SK-N-SH treated with all-trans-retinoic acid at 6 μM for 48 hours (cell line): ENCODE data around the gene BTK.

Experiments
- ARNTL ChIP-seq: fragments of 450-650 bp; formaldehyde crosslinking; IDR thresholded peaks from 2 replicates; pipeline ENCODE4 v1.5.0; 2020; ENCODE audit warnings: low read depth, mild to moderate bottlenecking, moderate library complexity, borderline replicate concordance
- CSDC2 ChIP-seq: fragments of 250-450 bp; sonication (Bioruptor Pico); IDR thresholded peaks from 2 replicates; pipeline ENCODE4 v1.5.0; 2020; ENCODE audit warnings: mild to moderate bottlenecking, moderate library complexity
- ESRRG ChIP-seq: fragments of 250-450 bp; sonication (Bioruptor Pico); IDR thresholded peaks from 2 replicates; pipeline ENCODE4 v1.6.1; 2021; ENCODE audit warnings: mild to moderate bottlenecking
- GLIS3 ChIP-seq: fragments of 250-450 bp; sonication (Bioruptor Pico); IDR thresholded peaks from 2 replicates; pipeline ENCODE4 v1.5.0; 2020; ENCODE audit warnings: mild to moderate bottlenecking, moderate library complexity
- OSR1 ChIP-seq: fragments of 250-450 bp; sonication (Bioruptor Pico); IDR thresholded peaks from 2 replicates; pipeline ENCODE4 v1.8.0; 2022; ENCODE audit warnings: moderate library complexity, mild to moderate bottlenecking, inconsistent platforms
- SNAI2 ChIP-seq: fragments of 250-450 bp; sonication (Bioruptor Pico); IDR thresholded peaks from 2 replicates; pipeline ENCODE4 v1.5.0; 2020; ENCODE audit warnings: mild to moderate bottlenecking, moderate library complexity
- TOX ChIP-seq: fragments of 250-450 bp; sonication (Bioruptor Pico); IDR thresholded peaks from 2 replicates; pipeline ENCODE4 v1.8.0; 2021; ENCODE audit warnings: mild to moderate bottlenecking, moderate library complexity, borderline replicate concordance
- ZFP3 ChIP-seq: fragments of 250-450 bp; sonication (Bioruptor Pico); IDR thresholded peaks from 2 replicates; pipeline ENCODE4 v1.5.0; 2020; ENCODE audit warnings: mild to moderate bottlenecking, moderate library complexity
- ZFP30 ChIP-seq: fragments of 450-650 bp; formaldehyde crosslinking; IDR thresholded peaks from 2 replicates; pipeline ENCODE4 v1.5.0; 2022; ENCODE audit warnings: mild to moderate bottlenecking, moderate library complexity
- TF ChIP-seq, protein P1 (sequence below): fragments of 250-450 bp; sonication (Bioruptor Pico); IDR thresholded peaks from 2 replicates; pipeline ENCODE4 v1.8.0; 2020; ENCODE audit warnings: mild to moderate bottlenecking, moderate library complexity, borderline replicate concordance
- TF ChIP-seq, protein P2 (sequence below): fragments of 250-450 bp; sonication (Bioruptor Pico); IDR thresholded peaks from 2 replicates; pipeline ENCODE4 v1.5.0; 2020; ENCODE audit warnings: mild to moderate bottlenecking, moderate library complexity

GRCh38 chrX:101410461-101410860 lies 24.5 kb upstream of the BTK start:
- TF ChIP-seq TOX (CRISPR knock-in tag) (no peak), SNAI2 (CRISPR knock-in tag) (no peak), ZFP3 (CRISPR knock-in tag) (no peak), ESRRG (CRISPR knock-in tag) (no peak), CSDC2 (no peak), ARNTL (no peak), OSR1 (CRISPR knock-in tag) (no peak), GLIS3 (no peak), ZFP30 (CRISPR knock-in tag) (no peak)
- TF ChIP-seq, protein P1, sequence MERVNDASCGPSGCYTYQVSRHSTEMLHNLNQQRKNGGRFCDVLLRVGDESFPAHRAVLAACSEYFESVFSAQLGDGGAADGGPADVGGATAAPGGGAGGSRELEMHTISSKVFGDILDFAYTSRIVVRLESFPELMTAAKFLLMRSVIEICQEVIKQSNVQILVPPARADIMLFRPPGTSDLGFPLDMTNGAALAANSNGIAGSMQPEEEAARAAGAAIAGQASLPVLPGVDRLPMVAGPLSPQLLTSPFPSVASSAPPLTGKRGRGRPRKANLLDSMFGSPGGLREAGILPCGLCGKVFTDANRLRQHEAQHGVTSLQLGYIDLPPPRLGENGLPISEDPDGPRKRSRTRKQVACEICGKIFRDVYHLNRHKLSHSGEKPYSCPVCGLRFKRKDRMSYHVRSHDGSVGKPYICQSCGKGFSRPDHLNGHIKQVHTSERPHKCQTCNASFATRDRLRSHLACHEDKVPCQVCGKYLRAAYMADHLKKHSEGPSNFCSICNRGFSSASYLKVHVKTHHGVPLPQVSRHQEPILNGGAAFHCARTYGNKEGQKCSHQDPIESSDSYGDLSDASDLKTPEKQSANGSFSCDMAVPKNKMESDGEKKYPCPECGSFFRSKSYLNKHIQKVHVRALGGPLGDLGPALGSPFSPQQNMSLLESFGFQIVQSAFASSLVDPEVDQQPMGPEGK (CRISPR knock-in tag), result no peak
- TF ChIP-seq, protein P2, sequence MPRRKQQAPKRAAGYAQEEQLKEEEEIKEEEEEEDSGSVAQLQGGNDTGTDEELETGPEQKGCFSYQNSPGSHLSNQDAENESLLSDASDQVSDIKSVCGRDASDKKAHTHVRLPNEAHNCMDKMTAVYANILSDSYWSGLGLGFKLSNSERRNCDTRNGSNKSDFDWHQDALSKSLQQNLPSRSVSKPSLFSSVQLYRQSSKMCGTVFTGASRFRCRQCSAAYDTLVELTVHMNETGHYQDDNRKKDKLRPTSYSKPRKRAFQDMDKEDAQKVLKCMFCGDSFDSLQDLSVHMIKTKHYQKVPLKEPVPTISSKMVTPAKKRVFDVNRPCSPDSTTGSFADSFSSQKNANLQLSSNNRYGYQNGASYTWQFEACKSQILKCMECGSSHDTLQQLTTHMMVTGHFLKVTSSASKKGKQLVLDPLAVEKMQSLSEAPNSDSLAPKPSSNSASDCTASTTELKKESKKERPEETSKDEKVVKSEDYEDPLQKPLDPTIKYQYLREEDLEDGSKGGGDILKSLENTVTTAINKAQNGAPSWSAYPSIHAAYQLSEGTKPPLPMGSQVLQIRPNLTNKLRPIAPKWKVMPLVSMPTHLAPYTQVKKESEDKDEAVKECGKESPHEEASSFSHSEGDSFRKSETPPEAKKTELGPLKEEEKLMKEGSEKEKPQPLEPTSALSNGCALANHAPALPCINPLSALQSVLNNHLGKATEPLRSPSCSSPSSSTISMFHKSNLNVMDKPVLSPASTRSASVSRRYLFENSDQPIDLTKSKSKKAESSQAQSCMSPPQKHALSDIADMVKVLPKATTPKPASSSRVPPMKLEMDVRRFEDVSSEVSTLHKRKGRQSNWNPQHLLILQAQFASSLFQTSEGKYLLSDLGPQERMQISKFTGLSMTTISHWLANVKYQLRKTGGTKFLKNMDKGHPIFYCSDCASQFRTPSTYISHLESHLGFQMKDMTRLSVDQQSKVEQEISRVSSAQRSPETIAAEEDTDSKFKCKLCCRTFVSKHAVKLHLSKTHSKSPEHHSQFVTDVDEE, result no peak
